Heart right ventricle (tissue), 16 donors: ENCODE data around the gene GNPAT. TPM values are rescaled to one million over a fixed set of nuclear protein-coding genes. Genes with fewer than 3 reads are reported as not detected.

Experiments
- ATAC-seq, 8 donors: fragments of 200-7000 bp; cut with Tn5 transposase; one replicate each; pipeline ENCODE4 v1.9.1; 2020; ENCODE audit warnings: mild to moderate bottlenecking in 8 of 8, moderate library complexity in 8 of 8, moderate number of reproducible peaks in 1 of 8
- DNase-seq, 2 donors: peaks; one replicate each; pipeline ENCODE4 v3.0.0-alpha.2; 2020
- H3K27ac ChIP-seq, 10 donors: fragments of 200-600 bp; sonication (generic) in 2 of 10; one replicate each; pipeline versions ENCODE4 v1.5.0 to v1.8.0; 2020 to 2022; ENCODE audit warnings: mild to moderate bottlenecking in 3 of 10
- H3K27me3 ChIP-seq, 7 donors: fragments of 200-600 bp; one replicate each; pipeline ENCODE4 v1.8.0; 2021 to 2022; ENCODE audit warnings: mild to moderate bottlenecking in 2 of 7
- H3K36me3 ChIP-seq, 9 donors: fragments of 200-600 bp; sonication (generic) in 1 of 9; one replicate each; pipeline versions ENCODE4 v1.5.0 to v1.8.0; 2020 to 2022; ENCODE audit warnings: mild to moderate bottlenecking in 2 of 9
- H3K4me1 ChIP-seq, 9 donors: fragments of 200-600 bp; sonication (generic) in 1 of 9; one replicate each; pipeline versions ENCODE4 v1.5.0 to v1.8.0; 2020 to 2022; ENCODE audit warnings: mild to moderate bottlenecking in 4 of 9
- H3K4me3 ChIP-seq, 10 donors: fragments of 200-600 bp; sonication (generic) in 2 of 10; one replicate each; pipeline versions ENCODE4 v1.5.0 to v1.8.0; 2020 to 2022; ENCODE audit warnings: mild to moderate bottlenecking in 7 of 10, moderate library complexity in 2 of 10
- H3K9me3 ChIP-seq, 11 donors: fragments of 200-600 bp in 10 of 11; sonication (generic) in 2 of 11; one replicate each; pipeline versions ENCODE4 v1.5.0 to v1.8.0; 2013 to 2022; ENCODE audit warnings: mild to moderate bottlenecking in 2 of 11, control low read depth in 1 of 11, moderate library complexity in 1 of 11
- WGBS, 2 donors: extraction: QIAGEN DNeasy Blood & Tissue Kit; methylation state at CpG; one replicate each; pipeline ENCODE4 v1.1.7; 2013; ENCODE audit warnings: inconsistent platforms in 1 of 2; 5-methylcytosine and 5-hydroxymethylcytosine counted together
- intact Hi-C, 10 donors: fragments of 100-400 bp; cut with DNase I; formaldehyde crosslinking; loops; one replicate each; pipeline versions ENCODE4 v1.11.1 to v1.14.2; 2022
- polyA plus RNA-seq, 2 donors: library from polyadenylated mRNA; stranded (reverse); fragments of 200-250 nt; gene quantifications; one replicate each; pipeline ENCODE4 v1.2.3, GENCODE V29; 2013
- total RNA-seq, 10 donors: library from RNA; stranded (reverse); fragmentation: NEBNext Ultra II Directional in 3 of 10; extraction: Animal tissue kit (Norgen Biotek cat#: 25700) in 3 of 10; gene quantifications; one replicate each; pipeline versions ENCODE4 v1.2.1 to v1.2.4, GENCODE V29; 2021 to 2023
- TF ChIP-seq, protein P1 (sequence below), 9 donors: fragments of 200-600 bp; sonication (generic) in 2 of 9; IDR thresholded peaks; one replicate each; pipeline versions ENCODE4 v1.5.0 to v1.8.0; 2021 to 2022; ENCODE audit warnings: antibody characterized with exemption in 9 of 9, mild to moderate bottlenecking in 5 of 9, moderate library complexity in 1 of 9
- donor health status: Arrhythmogenic right ventricular cardiomyopathy.
- donor health status: ischemic (EF 13 %, LVEDD 7.1; RV severe dilation, severe dysfunction).
- donor health status: healthy with polysubstance abuse.
- donor health status: DM: no; HTN: yes; CAD: no.
- donor health status: DM: no; HTN: no; CAD: no.
- donor health status: ischemic (EF 25% LVEDD 6.9; RV normal size, moderate dysfunction).
- donor health status: ischemic (EF 25% LVEDD 5.7; RV mildly dilated, moderate dysfunction).
- donor health status: healthy.
- donor health status: DM: yes; HTN: yes; CAD: no.
- donor health status: Ischemic cardiomyopathy.
- donor health status: ischemic (EF 35%, LVEDD 5.7; RV mildly dilated, moderate dysfunction).
- donor health status: nonischemic (EF 11% LVEDD 7.7; RV severe dilation, severe dysfunction).
- donor health status: DM: yes; HTN: yes; CAD: no.
- donor health status: PGD.
- donor health status: ischemic (EF 29% LVEDD 5.4; RV normal size, mild dysfunction).
- donor health status: nonischemic (EF 23%, LVEDD 6.1; RV moderate dilation, normal function).

Gene GNPAT
- total and polyA plus RNA-seq, 12 donors, result 40.3 to 74.0 (median 51.8) TPM

DNA sequence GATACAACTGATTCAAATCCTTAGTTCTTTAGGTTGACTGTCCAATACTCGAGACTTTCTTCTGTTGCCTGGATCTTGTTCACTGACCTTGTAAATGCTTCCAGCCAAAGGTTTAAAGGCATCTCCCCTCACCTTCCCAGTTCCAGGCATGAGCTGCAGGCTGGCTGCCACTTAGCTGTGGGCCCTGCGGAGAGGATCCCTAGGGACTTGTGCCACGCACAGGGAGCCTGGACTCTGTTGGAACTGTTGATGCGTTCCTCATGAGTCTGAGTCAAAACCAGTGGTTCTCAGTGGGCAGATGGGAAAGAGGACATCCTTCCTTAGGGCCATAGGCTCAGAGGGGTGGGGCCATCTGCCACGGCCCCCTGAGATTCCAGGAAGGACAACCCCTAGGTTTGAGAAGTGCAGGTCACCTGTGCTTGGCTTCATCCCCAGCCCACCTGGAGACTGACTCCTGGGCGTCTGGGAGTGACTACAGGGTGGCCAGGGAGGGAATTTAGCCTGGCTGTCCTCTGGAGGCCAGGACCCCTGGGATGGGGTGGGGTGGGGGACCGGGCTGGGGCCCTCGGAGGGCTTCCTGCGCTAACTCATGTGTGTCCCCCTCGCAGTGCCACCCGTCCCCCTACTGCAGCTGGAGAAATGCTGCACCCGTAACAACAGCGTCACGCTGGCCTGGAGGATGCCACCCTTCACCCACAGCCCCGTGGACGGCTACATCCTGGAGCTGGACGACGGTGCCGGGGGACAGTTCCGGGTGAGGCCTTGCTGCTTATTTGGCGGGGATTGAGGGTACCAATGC lies 37.6 kb upstream of the GNPAT start:
- ATAC-seq (no peak), DNase-seq (no peak)
- no peaks in the 10 kb centered on the region for H3K4me1 ChIP-seq
- no peaks in the 10 kb centered on the region for H3K9me3 ChIP-seq
- H3K27ac ChIP-seq, result no peak overlapping the region
- H3K4me3 ChIP-seq, result no peak overlapping the region
- intact Hi-C loops, result loop anchor here in 2 of 10 donors (2.0 to 10.0 kb wide), 2 partner anchors 55 to 189 kb away; no protein-coding TSS in a partner anchor
- peaks cover 0 to 11% (median 8%) of the 10 kb centered on the region in 7 donors for H3K27me3 ChIP-seq
- WGBS, 2 donors, result 81 to 87% methylated on average over 21 of the region's 21 CpGs
- no peaks in the 10 kb centered on the region for H3K36me3 ChIP-seq
- TF ChIP-seq, protein P1, sequence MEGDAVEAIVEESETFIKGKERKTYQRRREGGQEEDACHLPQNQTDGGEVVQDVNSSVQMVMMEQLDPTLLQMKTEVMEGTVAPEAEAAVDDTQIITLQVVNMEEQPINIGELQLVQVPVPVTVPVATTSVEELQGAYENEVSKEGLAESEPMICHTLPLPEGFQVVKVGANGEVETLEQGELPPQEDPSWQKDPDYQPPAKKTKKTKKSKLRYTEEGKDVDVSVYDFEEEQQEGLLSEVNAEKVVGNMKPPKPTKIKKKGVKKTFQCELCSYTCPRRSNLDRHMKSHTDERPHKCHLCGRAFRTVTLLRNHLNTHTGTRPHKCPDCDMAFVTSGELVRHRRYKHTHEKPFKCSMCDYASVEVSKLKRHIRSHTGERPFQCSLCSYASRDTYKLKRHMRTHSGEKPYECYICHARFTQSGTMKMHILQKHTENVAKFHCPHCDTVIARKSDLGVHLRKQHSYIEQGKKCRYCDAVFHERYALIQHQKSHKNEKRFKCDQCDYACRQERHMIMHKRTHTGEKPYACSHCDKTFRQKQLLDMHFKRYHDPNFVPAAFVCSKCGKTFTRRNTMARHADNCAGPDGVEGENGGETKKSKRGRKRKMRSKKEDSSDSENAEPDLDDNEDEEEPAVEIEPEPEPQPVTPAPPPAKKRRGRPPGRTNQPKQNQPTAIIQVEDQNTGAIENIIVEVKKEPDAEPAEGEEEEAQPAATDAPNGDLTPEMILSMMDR (IDR thresholded peaks at IDR 0.05), result no peak

DNA sequence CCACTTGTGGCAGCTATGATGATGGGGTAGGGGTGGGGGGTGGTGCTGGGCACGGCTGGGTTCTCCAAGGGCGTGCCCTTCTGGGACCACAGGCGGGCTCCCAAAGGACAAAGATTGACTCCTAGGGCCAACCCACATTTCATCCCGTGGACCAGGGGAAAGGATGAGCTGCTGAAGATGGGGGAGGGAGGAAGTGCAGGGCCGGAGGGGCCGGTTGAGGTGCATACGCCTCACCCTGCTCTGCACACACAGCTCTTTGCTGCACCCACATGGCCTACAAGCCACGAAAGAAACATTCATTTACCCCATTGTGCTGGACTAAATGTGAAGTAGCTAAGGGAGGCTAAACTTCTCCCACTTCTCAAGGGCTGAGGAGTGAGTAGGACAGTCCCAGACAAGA lies 34.2 kb upstream of the GNPAT start:
- Histone ChIP-seq H3K4me1 (peaks cover 0 to 9% (median 0%) of the 10 kb centered on the region in 9 donors), H3K9me3 (no peaks in the 10 kb centered on the region), H3K27me3 (peaks cover 0 to 6% (median 3%) of the 10 kb centered on the region in 7 donors), H3K4me3 (no peak overlapping the region), H3K36me3 (no peaks in the 10 kb centered on the region), H3K27ac (no peak overlapping the region)
- ATAC-seq (no peak), DNase-seq (no peak)
- WGBS, 2 donors, result 51 to 56% methylated on average over 8 of the region's 8 CpGs
- TF ChIP-seq, protein P1 (IDR thresholded peaks at IDR 0.05), result no peak
- intact Hi-C loops, result loop anchor here in 1 of 10 donors (10.0 kb wide), 1 partner anchor 192 kb away; no protein-coding TSS in a partner anchor

DNA sequence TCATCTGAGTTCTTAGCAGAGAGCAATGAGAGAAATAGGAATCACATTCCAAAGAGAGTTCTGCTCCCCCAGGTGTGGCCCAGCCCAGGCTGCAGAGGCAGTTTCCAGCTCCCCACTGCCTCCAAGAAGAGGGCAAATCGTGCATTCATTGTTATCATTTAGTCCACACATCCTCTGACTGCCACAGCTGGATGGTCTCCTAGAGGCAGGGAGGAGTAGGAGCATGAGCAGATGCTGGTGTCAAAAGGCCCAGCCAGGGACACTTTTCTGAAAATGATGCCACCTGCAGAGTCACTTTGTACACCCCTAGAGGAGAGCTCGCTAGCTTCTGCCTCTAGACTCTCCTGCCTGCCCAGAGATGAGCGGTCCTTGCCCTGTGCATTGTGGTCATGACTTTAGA lies 33.6 kb upstream of the GNPAT start:
- intact Hi-C loops, result loop anchor here in 1 of 10 donors (10.0 kb wide), 1 partner anchor 193 kb away; no protein-coding TSS in a partner anchor
- Histone ChIP-seq H3K27me3 (peaks cover 0 to 6% (median under 1%) of the 10 kb centered on the region in 7 donors), H3K36me3 (no peaks in the 10 kb centered on the region), H3K9me3 (no peaks in the 10 kb centered on the region), H3K4me3 (no peak overlapping the region), H3K4me1 (peaks cover 0 to 9% (median 0%) of the 10 kb centered on the region in 9 donors), H3K27ac (no peak overlapping the region)
- no peak for DNase-seq
- TF ChIP-seq, protein P1 (IDR thresholded peaks at IDR 0.05), result no peak
- no peak for ATAC-seq
- 78 to 79% methylated on average over 3 of the region's 3 CpGs for WGBS, 2 donors

DNA sequence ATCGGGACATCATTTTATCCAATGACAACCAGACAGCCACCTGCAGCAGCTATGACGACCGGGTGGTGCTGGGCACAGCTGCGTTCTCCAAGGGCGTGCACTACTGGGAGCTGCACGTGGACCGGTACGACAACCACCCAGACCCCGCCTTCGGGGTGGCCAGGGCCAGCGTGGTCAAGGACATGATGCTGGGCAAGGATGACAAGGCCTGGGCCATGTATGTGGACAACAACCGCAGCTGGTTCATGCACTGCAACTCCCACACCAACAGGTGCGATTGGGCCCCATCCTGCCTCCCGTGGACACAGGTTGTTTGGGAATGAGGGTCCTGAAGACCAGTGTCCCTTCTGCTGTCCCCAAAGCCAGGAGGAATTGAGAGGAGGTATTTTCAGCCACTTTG lies 32.0 kb upstream of the GNPAT start:
- 93 to 96% methylated on average over 14 of the region's 14 CpGs for WGBS, 2 donors

More for the DNA sequence above, 32.0 kb upstream of the GNPAT start:
- H3K27ac ChIP-seq, result no peak overlapping the region
- H3K36me3 ChIP-seq, result no peaks in the 10 kb centered on the region
- H3K9me3 ChIP-seq, result no peaks in the 10 kb centered on the region
- TF ChIP-seq, protein P1 (IDR thresholded peaks at IDR 0.05), result no peak
- ATAC-seq, result no peak
- no peak overlapping the region for H3K4me3 ChIP-seq
- H3K27me3 ChIP-seq, result peaks cover 0 to 13% (median 0%) of the 10 kb centered on the region in 7 donors
- intact Hi-C loops, result loop anchor here in 1 of 10 donors (10.0 kb wide), 1 partner anchor 194 kb away; no protein-coding TSS in a partner anchor
- peaks cover 0 to 9% (median 0%) of the 10 kb centered on the region in 9 donors for H3K4me1 ChIP-seq
- DNase-seq, result no peak
